HepG2 (cell line): Measurements from ENCODE around the gene MDP1. TPM values are rescaled to one million over a fixed set of nuclear protein-coding genes. Genes with fewer than 3 reads are reported as not detected.
A peak's percentile ranks its signal among the peaks of the same experiment; 100 is the strongest.

Experiments used
- BRF2 ChIP-seq: sonication (generic); formaldehyde crosslinking; IDR thresholded peaks from 2 replicates; pipeline ENCODE4 v1.8.1; 2022; ENCODE audit warnings: mild to moderate bottlenecking, missing genetic modification reagents
- GABPA ChIP-seq, 2 experiments: IDR thresholded peaks; 2 replicates each; pipeline ENCODE4 v1.6.1; 2011 to 2016; ENCODE audit warnings: low read depth in 2 of 2, low read length in 1 of 2, missing biosample characterization in 1 of 2, missing genetic modification characterization in 1 of 2
- KMT2A ChIP-seq: sonication (generic); formaldehyde crosslinking; IDR thresholded peaks from 2 replicates; pipeline ENCODE4 v1.4.0; 2020; ENCODE audit warnings: missing genetic modification reagents
- MNT ChIP-seq: fragments of 450-650 bp; IDR thresholded peaks from 2 replicates; pipeline ENCODE4 v1.6.1; 2016
- PCBP2 ChIP-seq: fragments of 200-400 bp; formaldehyde crosslinking; optimal IDR thresholded peaks from 2 replicates; pipeline ENCODE3; 2018; ENCODE audit warnings: low read length, low read depth; ENCODE audit not compliant: poor library complexity, severe bottlenecking
- RFX1 ChIP-seq: fragments of 450-650 bp; IDR thresholded peaks from 2 replicates; pipeline ENCODE4 v1.6.1; 2017
- RNF2 ChIP-seq: fragments of 450-650 bp; conservative IDR thresholded peaks from 2 replicates; pipeline ENCODE4 v1.6.1; 2016; ENCODE audit warnings: low read depth
- SNRNP70 ChIP-seq: fragments of 200-400 bp; formaldehyde crosslinking; IDR thresholded peaks from 2 replicates; pipeline ENCODE4 v1.6.1; 2017; ENCODE audit warnings: mild to moderate bottlenecking, low read depth, low read length, moderate library complexity
- TEAD2 ChIP-seq: sonication (generic); formaldehyde crosslinking; IDR thresholded peaks from 2 replicates; pipeline ENCODE4 v1.9.0; 2021; ENCODE audit warnings: missing genetic modification reagents
- THYN1 ChIP-seq: sonication (generic); formaldehyde crosslinking; IDR thresholded peaks from 2 replicates; pipeline ENCODE4 v1.8.1; 2023; ENCODE audit warnings: low read depth, mild to moderate bottlenecking, moderate library complexity, missing genetic modification reagents, borderline replicate concordance
- ZNF121 ChIP-seq: sonication (generic); formaldehyde crosslinking; IDR thresholded peaks from 2 replicates; pipeline ENCODE4 v1.5.0; 2020; ENCODE audit warnings: mild to moderate bottlenecking, missing genetic modification reagents
- ZNF225 ChIP-seq: sonication (generic); formaldehyde crosslinking; IDR thresholded peaks from 2 replicates; pipeline ENCODE4 v1.4.0; 2020; ENCODE audit warnings: mild to moderate bottlenecking, missing genetic modification reagents
- ZNF292 ChIP-seq: sonication (generic); formaldehyde crosslinking; IDR thresholded peaks from 2 replicates; pipeline ENCODE4 v1.8.1; 2022; ENCODE audit warnings: mild to moderate bottlenecking, low read depth, missing genetic modification reagents, borderline replicate concordance
- ZNF3 ChIP-seq: IDR thresholded peaks from 2 replicates; pipeline ENCODE4 v1.7.0; 2017; ENCODE audit warnings: inconsistent platforms
- ZNF350 ChIP-seq: sonication (generic); formaldehyde crosslinking; IDR thresholded peaks from 2 replicates; pipeline ENCODE4 v1.4.0; 2020; ENCODE audit warnings: mild to moderate bottlenecking, low read depth, missing genetic modification reagents, borderline replicate concordance
- ZNF605 ChIP-seq: sonication (generic); formaldehyde crosslinking; IDR thresholded peaks from 2 replicates; pipeline ENCODE4 v1.8.0; 2022; ENCODE audit warnings: mild to moderate bottlenecking, missing genetic modification reagents
- ZNF672 ChIP-seq: sonication (generic); formaldehyde crosslinking; IDR thresholded peaks from 2 replicates; pipeline ENCODE4 v1.8.1; 2022; ENCODE audit warnings: missing genetic modification reagents
- ZSCAN25 ChIP-seq: sonication (generic); formaldehyde crosslinking; IDR thresholded peaks from 2 replicates; pipeline ENCODE4 v1.8.0; 2022; ENCODE audit warnings: mild to moderate bottlenecking, missing genetic modification reagents
- ZSCAN5A ChIP-seq: sonication (generic); formaldehyde crosslinking; IDR thresholded peaks from 2 replicates; pipeline ENCODE4 v1.8.0; 2022; ENCODE audit warnings: mild to moderate bottlenecking, missing genetic modification reagents, borderline replicate concordance
- polyA plus RNA-seq, 8 experiments: library from polyadenylated mRNA; depleted of rRNA in 3 of 8; stranded (reverse) in 7 of 8; unstranded in 1 of 8; fragments of >200 nt; fragmentation: Illumina TruSeq in 4 of 8; extraction: Trizol in 4 of 8; gene quantifications; 2 replicates each; pipeline versions ENCODE4 v1.2.1 to v1.2.3, GENCODE V29; 2011 to 2016; ENCODE audit warnings: low read depth in 4 of 8, missing spikeins in 1 of 8, mixed read lengths in 1 of 8; ENCODE audit not compliant: insufficient read depth in 1 of 8
- total RNA-seq, 5 experiments: library from RNA; depleted of rRNA; stranded (reverse); fragments of >200 nt; fragmentation: Illumina TruSeq; extraction: Trizol; gene quantifications; 2 replicates each; pipeline ENCODE4 v1.2.3, GENCODE V29; 2016; ENCODE audit warnings: low read depth in 1 of 5
- TF ChIP-seq, protein P1 (sequence below): sonication (generic); formaldehyde crosslinking; IDR thresholded peaks from 2 replicates; pipeline ENCODE4 v1.4.0; 2020; ENCODE audit warnings: missing genetic modification reagents, borderline replicate concordance
- TF ChIP-seq, protein P2 (sequence below): sonication (generic); formaldehyde crosslinking; IDR thresholded peaks from 2 replicates; pipeline ENCODE4 v1.4.0; 2020; ENCODE audit warnings: missing genetic modification reagents, borderline replicate concordance

The MDP1 gene
- total and polyA plus RNA-seq, 2 of the 13 experiments (the other 11 are each of a cell fraction or from before 2014, with no cell fraction given), result 44.1 to 48.7 TPM

DNA sequence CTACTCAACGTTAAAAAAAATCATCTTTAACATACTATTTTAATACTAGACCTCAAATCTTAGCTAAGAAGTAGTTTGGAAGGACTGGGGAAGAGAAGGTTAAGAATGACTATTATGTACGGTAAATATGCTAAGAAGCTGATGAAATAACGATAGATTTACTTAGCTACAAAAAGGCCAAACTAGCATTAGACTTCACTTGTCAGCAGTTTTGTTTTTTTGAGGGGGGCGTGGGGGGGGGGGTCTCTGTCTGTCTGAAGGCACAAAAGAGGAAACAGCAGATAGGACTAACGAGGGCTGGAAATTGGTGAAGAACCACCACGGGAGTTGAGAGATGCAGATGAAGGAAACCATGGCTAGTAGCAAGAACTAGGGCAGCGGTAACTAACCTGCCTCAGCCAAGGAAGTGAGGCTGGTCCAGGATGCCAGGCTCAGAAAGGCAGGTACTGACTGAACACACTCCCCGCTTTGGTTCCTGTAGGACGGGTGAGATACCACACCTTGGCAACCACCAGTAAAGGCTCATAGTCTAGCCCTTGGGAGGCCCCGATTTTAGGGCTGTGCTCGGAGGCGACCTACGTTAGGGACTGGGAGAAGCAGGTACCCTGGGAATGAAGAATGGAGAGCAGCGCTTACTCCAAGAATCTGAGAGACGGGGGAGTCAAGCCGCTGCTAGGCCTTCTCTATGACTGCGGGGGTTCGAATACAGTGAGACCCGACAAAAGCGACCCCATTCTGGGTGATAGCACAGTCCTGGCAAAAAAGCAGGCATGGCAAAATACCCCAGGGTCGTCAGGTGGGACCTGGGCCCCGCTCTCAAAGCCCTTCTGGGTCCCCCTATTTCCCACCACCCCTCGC is 15.6 kb upstream of the MDP1 start (continued):
- 0 out of 2 replicates have a peak, but pooled peaks have one; percentile 53 for TF ChIP-seq THYN1 (CRISPR knock-in tag)
- peak; percentile 75; the same call in 1 of the 2 replicates for TF ChIP-seq KMT2A
- TF ChIP-seq RFX1, result no peak
- TF ChIP-seq ZNF3 (CRISPR knock-in tag), result peak; percentile 16; the same call in 1 of the 2 replicates
- no peak for TF ChIP-seq MNT
- TF ChIP-seq ZNF672 (CRISPR knock-in tag), result no peak
- no peak for TF ChIP-seq SNRNP70
- TF ChIP-seq, protein P1, sequence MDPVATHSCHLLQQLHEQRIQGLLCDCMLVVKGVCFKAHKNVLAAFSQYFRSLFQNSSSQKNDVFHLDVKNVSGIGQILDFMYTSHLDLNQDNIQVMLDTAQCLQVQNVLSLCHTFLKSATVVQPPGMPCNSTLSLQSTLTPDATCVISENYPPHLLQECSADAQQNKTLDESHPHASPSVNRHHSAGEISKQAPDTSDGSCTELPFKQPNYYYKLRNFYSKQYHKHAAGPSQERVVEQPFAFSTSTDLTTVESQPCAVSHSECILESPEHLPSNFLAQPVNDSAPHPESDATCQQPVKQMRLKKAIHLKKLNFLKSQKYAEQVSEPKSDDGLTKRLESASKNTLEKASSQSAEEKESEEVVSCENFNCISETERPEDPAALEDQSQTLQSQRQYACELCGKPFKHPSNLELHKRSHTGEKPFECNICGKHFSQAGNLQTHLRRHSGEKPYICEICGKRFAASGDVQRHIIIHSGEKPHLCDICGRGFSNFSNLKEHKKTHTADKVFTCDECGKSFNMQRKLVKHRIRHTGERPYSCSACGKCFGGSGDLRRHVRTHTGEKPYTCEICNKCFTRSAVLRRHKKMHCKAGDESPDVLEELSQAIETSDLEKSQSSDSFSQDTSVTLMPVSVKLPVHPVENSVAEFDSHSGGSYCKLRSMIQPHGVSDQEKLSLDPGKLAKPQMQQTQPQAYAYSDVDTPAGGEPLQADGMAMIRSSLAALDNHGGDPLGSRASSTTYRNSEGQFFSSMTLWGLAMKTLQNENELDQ (CRISPR knock-in tag), result no peak
- no peak for TF ChIP-seq PCBP2
- TF ChIP-seq GABPA (IDR thresholded peaks at IDR 0.05; ENCODE audit: low read depth, low read length), result no peak
- TF ChIP-seq GABPA (CRISPR knock-in tag; IDR thresholded peaks at IDR 0.05; ENCODE audit: low read depth), result no peak
- TF ChIP-seq ZNF350 (CRISPR knock-in tag), result no peak
- TF ChIP-seq ZNF225, result 0 out of 2 replicates have a peak, but pooled peaks have one; percentile 29
- no peak for TF ChIP-seq ZSCAN25 (CRISPR knock-in tag)
- no peak for TF ChIP-seq ZNF121 (CRISPR knock-in tag)
- TF ChIP-seq BRF2 (CRISPR knock-in tag), result no peak
- TF ChIP-seq ZNF605, result no peak
- TF ChIP-seq, protein P2, sequence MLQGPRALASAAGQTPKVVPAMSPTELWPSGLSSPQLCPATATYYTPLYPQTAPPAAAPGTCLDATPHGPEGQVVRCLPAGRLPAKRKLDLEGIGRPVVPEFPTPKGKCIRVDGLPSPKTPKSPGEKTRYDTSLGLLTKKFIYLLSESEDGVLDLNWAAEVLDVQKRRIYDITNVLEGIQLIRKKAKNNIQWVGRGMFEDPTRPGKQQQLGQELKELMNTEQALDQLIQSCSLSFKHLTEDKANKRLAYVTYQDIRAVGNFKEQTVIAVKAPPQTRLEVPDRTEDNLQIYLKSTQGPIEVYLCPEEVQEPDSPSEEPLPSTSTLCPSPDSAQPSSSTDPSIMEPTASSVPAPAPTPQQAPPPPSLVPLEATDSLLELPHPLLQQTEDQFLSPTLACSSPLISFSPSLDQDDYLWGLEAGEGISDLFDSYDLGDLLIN (CRISPR knock-in tag), result peak; percentile 71; the same call in 1 of the 2 replicates
- TF ChIP-seq ZNF292, result no peak
- TF ChIP-seq ZSCAN5A (CRISPR knock-in tag), result 0 out of 2 replicates have a peak, but pooled peaks have one; percentile 15
- no peak for TF ChIP-seq TEAD2 (CRISPR knock-in tag)
- no peak for TF ChIP-seq RNF2
